ENCODE measurements around the gene LGALS9C.
"Not testable (repeated sequence)": the region's sequence is repeated elsewhere in the genome, so short reads cannot be mapped to it uniquely, and the experiment has no call there.

LGALS9C gene

GRCh38 chr17:18476508-18477308, at the start of gene LGALS9C:
Gene LGALS9C (plus strand): TSS chr17:18476789. CDS start chr17:18476855, 66 bp downstream.
- DNase-seq (ENCODE audit: extremely low spot score, insufficient read length, low read depth) (peak; percentile 2), FAIRE-seq (peak; percentile 97)

GRCh38 chr17:18432206-18432605, 44.4 kb upstream of the LGALS9C start:
- not testable (repeated sequence) for DNase-seq (ENCODE audit: extremely low spot score, insufficient read length, low read depth); FAIRE-seq

GRCh38 chr17:18439465-18439870, 37.1 kb upstream of the LGALS9C start:
- FAIRE-seq; DNase-seq (ENCODE audit: extremely low spot score, insufficient read length, low read depth): not testable (repeated sequence)

- FAIRE-seq = not testable (repeated sequence)
Measured at GRCh38 chr17:18442093-18442492, 34.5 kb upstream of the LGALS9C start.

DNA sequence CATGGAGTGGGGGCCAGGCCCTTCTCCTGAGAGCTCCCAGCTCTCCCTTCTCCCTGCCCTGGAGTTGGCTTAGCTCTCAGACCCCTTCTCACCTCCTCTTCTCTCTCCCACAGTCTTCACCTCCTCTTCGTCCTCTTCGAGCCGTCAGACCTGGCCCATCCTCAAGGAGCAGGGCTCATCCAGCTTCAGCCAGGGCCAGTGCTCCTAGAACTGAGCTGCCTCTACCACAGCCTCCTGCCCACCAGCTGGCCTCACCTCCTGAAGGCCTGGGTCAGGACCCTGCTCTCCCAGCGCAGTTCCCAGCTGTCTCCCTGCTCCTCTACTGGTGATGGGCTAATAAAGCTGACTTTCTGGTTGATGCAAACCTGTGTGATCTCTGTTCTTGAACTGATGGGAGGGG, 34.1 kb upstream of the LGALS9C start:
- DNase-seq (ENCODE audit: extremely low spot score, insufficient read length, low read depth); FAIRE-seq: not testable (repeated sequence)

More at GRCh38 chr17:18442093-18442492, 34.5 kb upstream of the LGALS9C start:
- DNase-seq (ENCODE audit: extremely low spot score, insufficient read length, low read depth) = not testable (repeated sequence)

DNA sequence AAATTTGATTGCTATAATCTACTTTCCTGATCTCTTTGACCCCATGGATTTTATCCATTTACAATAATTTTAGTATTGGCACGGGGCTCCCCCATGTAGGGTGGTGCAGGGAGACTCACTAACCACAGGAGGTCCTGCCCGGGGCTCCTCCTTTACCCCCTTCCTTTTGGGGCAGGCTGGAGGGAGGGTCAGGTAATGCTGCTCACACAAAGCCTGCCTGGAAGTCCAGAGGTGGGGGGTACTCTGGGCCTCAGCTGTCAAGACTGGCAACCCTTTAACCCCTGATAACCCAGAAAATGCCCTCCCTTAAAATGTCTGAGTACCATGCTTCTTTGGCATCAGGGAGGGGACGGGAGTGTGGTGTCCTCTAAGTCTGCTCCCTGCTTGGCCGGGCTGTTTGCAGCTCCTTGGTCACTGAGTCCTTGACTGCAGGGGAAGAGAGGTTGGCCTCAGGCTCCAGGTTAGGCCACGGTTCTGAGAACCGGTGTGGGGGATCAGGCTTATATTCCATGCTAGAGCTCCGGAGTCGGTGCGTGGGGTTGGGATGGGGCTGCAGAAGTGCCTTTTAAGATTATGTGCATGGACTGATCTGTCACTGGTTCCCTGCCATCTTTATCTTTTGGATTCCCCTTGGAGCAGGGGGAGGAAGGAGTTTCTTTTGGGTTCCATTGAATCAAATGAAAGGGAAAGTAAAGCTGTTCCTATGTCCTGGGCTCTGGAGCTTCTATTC, 28.9 kb upstream of the LGALS9C start:
- FAIRE-seq; DNase-seq (ENCODE audit: extremely low spot score, insufficient read length, low read depth): not testable (repeated sequence)

- DNase-seq (ENCODE audit: extremely low spot score, insufficient read length, low read depth); FAIRE-seq: not testable (repeated sequence)
Measured at GRCh38 chr17:18448311-18448710, 28.3 kb upstream of the LGALS9C start.

GRCh38 chr17:18449833-18450232, 26.8 kb upstream of the LGALS9C start:
- FAIRE-seq; DNase-seq (ENCODE audit: extremely low spot score, insufficient read length, low read depth): not testable (repeated sequence)

- FAIRE-seq; DNase-seq (ENCODE audit: extremely low spot score, insufficient read length, low read depth): not testable (repeated sequence)
Measured at GRCh38 chr17:18450998-18451397, 25.6 kb upstream of the LGALS9C start.

DNA sequence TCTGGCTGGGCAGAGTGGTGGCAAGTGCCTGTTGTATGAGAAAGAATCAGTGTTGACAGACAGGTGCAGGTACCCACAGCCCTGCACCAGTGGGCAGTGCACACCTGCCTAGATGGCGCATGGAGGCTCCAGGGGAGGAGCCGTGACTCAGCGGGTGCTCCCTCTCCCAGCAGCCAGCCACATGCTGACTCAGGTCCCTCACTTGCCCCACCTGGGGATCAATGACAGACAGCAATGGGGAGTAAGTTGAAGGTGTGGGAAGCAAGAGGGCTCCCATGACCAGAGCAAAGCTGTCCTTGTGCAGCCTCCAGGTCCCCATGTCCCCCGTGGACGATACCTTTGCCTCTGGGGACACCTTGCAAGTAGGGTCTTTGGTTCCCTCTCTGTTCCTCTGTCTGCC, 24.6 kb upstream of the LGALS9C start:
- not testable (repeated sequence) for FAIRE-seq; DNase-seq (ENCODE audit: extremely low spot score, insufficient read length, low read depth)

DNA sequence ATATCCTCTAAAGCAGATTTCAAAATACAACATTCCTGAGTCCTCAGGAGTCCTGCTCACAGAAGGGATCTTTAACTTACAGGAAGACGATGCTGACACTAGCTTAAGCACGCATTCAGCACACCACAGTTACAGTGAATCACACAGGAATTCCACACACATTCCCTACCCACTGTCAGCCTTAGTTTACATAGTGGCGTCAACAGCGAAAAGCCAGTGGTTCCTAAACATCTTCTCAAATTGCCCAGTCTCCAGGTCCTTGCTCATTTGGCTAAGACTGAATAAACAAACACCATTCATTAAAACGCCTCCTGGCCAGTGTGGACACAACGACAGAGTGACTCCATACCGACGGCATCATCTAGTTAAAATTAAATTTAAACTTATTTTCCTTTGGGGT, 17.6 kb upstream of the LGALS9C start:
- FAIRE-seq; DNase-seq (ENCODE audit: extremely low spot score, insufficient read length, low read depth): not testable (repeated sequence)

- FAIRE-seq; DNase-seq (ENCODE audit: extremely low spot score, insufficient read length, low read depth): not testable (repeated sequence)
Measured at GRCh38 chr17:18463831-18464502, 12.6 kb upstream of the LGALS9C start.

DNA sequence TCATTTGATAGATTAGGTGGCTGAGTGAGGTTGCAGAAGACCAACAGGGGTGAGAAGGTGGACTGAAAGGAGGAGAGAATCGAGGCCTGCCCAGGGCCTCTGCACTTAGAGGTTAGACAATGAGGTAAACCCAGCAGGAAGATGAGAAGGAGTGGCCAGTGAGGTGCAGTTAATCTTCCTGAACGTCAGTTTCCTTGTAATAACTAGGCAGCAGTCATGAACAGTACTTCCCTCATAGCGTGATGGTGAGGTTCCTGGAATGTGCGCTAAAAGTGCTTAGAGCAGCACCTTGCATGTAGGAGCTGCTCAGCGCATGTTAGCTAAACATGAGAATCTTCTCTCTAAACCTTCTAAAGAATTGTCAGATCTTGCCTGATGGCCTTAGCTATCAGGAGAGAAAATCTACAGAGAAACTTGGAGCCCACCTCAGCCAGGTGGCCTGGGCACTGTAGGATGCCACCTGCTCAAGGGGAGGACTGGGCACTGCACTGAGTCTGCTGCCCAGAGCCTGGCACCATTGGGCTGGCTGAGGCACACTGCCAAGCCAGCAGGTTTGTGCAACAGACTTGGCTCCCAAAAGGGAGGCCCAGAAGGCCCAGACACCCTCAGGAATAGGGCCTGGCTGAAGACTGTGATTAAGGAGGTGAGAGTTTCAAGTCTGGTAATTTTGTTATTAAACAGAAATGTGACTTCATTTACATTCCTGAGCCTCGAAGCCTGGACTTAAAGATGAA, 10.2 kb upstream of the LGALS9C start:
- not testable (repeated sequence) for DNase-seq (ENCODE audit: extremely low spot score, insufficient read length, low read depth)
- peak; percentile 59 for FAIRE-seq

DNA sequence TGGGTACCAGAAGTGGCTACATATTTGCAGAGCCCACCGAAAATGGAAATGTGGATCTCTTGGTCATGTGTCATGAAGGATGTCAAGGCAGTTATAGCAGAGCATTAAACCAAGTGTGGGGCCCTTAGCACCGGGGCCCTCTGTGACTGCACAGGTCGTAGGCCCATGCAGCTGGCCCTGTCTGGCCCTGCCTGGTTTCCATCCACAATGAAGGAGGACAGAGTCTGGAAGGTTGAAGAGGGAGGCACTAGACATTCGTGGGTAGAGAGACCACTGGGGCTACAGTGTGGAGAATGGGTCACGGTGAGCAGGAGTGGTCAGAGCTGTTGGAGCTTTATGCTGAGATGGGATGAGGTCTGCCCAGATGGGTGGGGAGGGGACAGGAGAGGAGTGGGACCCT, 9.6 kb upstream of the LGALS9C start:
- FAIRE-seq; DNase-seq (ENCODE audit: extremely low spot score, insufficient read length, low read depth): not testable (repeated sequence)

GRCh38 chr17:18468472-18469171, 8.0 kb upstream of the LGALS9C start:
- not testable (repeated sequence) for FAIRE-seq; DNase-seq (ENCODE audit: extremely low spot score, insufficient read length, low read depth)

GRCh38 chr17:18469837-18470236, 6.8 kb upstream of the LGALS9C start:
- not testable (repeated sequence) for FAIRE-seq; DNase-seq (ENCODE audit: extremely low spot score, insufficient read length, low read depth)

GRCh38 chr17:18470345-18470930, 6.2 kb upstream of the LGALS9C start:
- DNase-seq (ENCODE audit: extremely low spot score, insufficient read length, low read depth); FAIRE-seq: not testable (repeated sequence)

DNA sequence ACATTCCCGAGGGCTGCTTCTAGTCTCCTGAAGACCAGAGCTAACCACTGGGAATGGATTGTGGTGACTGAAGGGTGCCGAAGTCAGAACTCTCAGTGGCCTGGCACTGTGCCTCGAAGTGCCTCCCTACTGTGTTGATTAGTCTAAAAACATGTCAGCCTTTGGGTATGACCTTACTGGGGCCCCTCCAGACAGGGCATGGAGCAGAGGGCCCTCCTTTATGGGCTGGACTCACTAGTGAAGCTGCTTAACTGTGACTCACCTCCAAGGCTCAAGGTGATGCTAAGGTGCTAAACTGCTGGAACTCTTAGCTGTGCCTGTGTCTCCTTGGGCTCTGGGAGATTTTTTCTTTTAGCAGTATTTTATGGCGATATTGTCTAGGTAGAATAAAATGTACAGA, 2.6 kb upstream of the LGALS9C start:
- not testable (repeated sequence) for DNase-seq (ENCODE audit: extremely low spot score, insufficient read length, low read depth)
- peak; percentile 38 for FAIRE-seq
